Measurements from ENCODE around the gene PRDX1. TPM values are rescaled to one million over a fixed set of nuclear protein-coding genes. Genes with fewer than 3 reads are reported as not detected.
"Not testable (repeated sequence)": the region's sequence is repeated elsewhere in the genome, so short reads cannot be mapped to it uniquely, and the experiment has no call there.

PRDX1 gene
- total RNA-seq, 1 donor from 2014 or later, result 698 TPM

- no peak for DNase-seq
Measured at GRCh38 chr1:45503462-45504360, 18.0 kb downstream of the PRDX1 start.

GRCh38 chr1:45501505-45501859, 20.2 kb downstream of the PRDX1 start:
- DNase-seq, result no peak

- DNase-seq, result peak; percentile 13
Measured at GRCh38 chr1:45499415-45499769, 22.3 kb downstream of the PRDX1 start.

GRCh38 chr1:45498279-45498678, 23.4 kb downstream of the PRDX1 start:
- DNase-seq, result no peak

GRCh38 chr1:45493116-45493697, 28.5 kb downstream of the PRDX1 start:
- peak; percentile 82 for DNase-seq

GRCh38 chr1:45492691-45493090, 29.0 kb downstream of the PRDX1 start:
- DNase-seq, result no peak

GRCh38 chr1:45491487-45492260, 30.0 kb downstream of the PRDX1 start:
- DNase-seq, result no peak

GRCh38 chr1:45490626-45491486, 30.8 kb downstream of the PRDX1 start, which contains the start of gene TESK2:
TSS of gene TESK2 (minus strand) at chr1:45491163. CDS start at chr1:45457785, 33,378 bp downstream.
- DNase-seq, result peak; percentile 100

GRCh38 chr1:45490121-45490625, 31.5 kb downstream of the PRDX1 start:
- peak; percentile 42 for DNase-seq

- not testable (repeated sequence) for DNase-seq
Measured at GRCh38 chr1:45489379-45489778, 32.3 kb downstream of the PRDX1 start.

- no peak for DNase-seq
Measured at GRCh38 chr1:45488666-45489377, 32.9 kb downstream of the PRDX1 start.

GRCh38 chr1:45485949-45486348, 35.7 kb downstream of the PRDX1 start:
- DNase-seq, result no peak

- no peak for DNase-seq
Measured at GRCh38 chr1:45479039-45479748, 42.5 kb downstream of the PRDX1 start.

- no peak for DNase-seq
Measured at GRCh38 chr1:45478121-45478814, 43.4 kb downstream of the PRDX1 start.

- DNase-seq, result no peak
Measured at GRCh38 chr1:45477646-45478045, 44.0 kb downstream of the PRDX1 start.

- not testable (repeated sequence) for DNase-seq
Measured at GRCh38 chr1:45474194-45474593, 47.5 kb downstream of the PRDX1 start.

- no peak for DNase-seq
Measured at GRCh38 chr1:45473302-45473701, 48.4 kb downstream of the PRDX1 start.

- no peak for DNase-seq
Measured at GRCh38 chr1:45470306-45470798, 51.3 kb downstream of the PRDX1 start.

- DNase-seq, result not testable (repeated sequence)
Measured at GRCh38 chr1:45467353-45467752, 54.3 kb downstream of the PRDX1 start.

GRCh38 chr1:45465277-45465676, 56.4 kb downstream of the PRDX1 start:
- DNase-seq, result no peak

All from dermis blood vessel endothelial cell (primary cell).